Calu3 (cell line): ENCODE results near the gene NLGN1. TPM values are rescaled to one million over a fixed set of nuclear protein-coding genes. Genes with fewer than 3 reads are reported as not detected.

Experiments
- BruUV-seq: library from RNA; stranded (reverse); fragments of 400-500 nt; replicated peaks from 2 replicates; lab custom pipeline; 2021; lab: Mats Ljungman, UMichigan
- CTCF ChIA-PET: fragments of 300-600 bp; sonication (Branson Sonifier 250); formaldehyde crosslinking; loops from one replicate; lab custom pipeline; 2022; ENCODE audit warnings: antibody characterized with exemption; lab: Charles Lee
- DNase-seq: peaks from one replicate; pipeline ENCODE4 v3.0.0; 2022
- H3K27ac Mint-ChIP-seq: one replicate; pipeline ENCODE4 v1.8.0; 2022; ENCODE audit warnings: mixed read lengths; ENCODE audit not compliant: unreplicated experiment
- H3K27me3 Mint-ChIP-seq: one replicate; pipeline ENCODE4 v1.8.0; 2022; ENCODE audit warnings: mixed read lengths; ENCODE audit not compliant: unreplicated experiment
- H3K36me3 Mint-ChIP-seq: one replicate; pipeline ENCODE4 v1.8.0; 2022; ENCODE audit warnings: mild to moderate bottlenecking, moderate library complexity, mixed read lengths; ENCODE audit not compliant: insufficient read depth, unreplicated experiment
- H3K4me1 Mint-ChIP-seq: one replicate; pipeline ENCODE4 v1.8.0; 2022; ENCODE audit warnings: mild to moderate bottlenecking, low read depth, mixed read lengths; ENCODE audit not compliant: unreplicated experiment
- H3K4me3 Mint-ChIP-seq: one replicate; pipeline ENCODE4 v1.8.0; 2022; ENCODE audit warnings: mild to moderate bottlenecking, low read depth, moderate library complexity, mixed read lengths; ENCODE audit not compliant: unreplicated experiment
- H3K9me3 Mint-ChIP-seq: one replicate; pipeline ENCODE4 v1.8.0; 2022; ENCODE audit warnings: low read depth, mixed read lengths; ENCODE audit not compliant: unreplicated experiment
- intact Hi-C: fragments of 100-400 bp; cut with micrococcal nuclease; formaldehyde crosslinking; loops from one replicate; pipeline ENCODE4 v1.10.0; 2022; ENCODE audit not compliant: unreplicated experiment
- total RNA-seq: library from RNA; stranded (reverse); gene quantifications from 2 replicates; pipeline ENCODE4 v1.2.3, GENCODE V29; 2022
- TF ChIP-seq, protein P1 (sequence below): fragments of 200-600 bp; IDR thresholded peaks from one replicate; pipeline ENCODE4 v1.8.0; 2022; ENCODE audit warnings: antibody characterized with exemption; ENCODE audit not compliant: unreplicated experiment

NLGN1 gene
- total RNA-seq, 1 experiment from 2014 or later, result 2.6 TPM

DNA sequence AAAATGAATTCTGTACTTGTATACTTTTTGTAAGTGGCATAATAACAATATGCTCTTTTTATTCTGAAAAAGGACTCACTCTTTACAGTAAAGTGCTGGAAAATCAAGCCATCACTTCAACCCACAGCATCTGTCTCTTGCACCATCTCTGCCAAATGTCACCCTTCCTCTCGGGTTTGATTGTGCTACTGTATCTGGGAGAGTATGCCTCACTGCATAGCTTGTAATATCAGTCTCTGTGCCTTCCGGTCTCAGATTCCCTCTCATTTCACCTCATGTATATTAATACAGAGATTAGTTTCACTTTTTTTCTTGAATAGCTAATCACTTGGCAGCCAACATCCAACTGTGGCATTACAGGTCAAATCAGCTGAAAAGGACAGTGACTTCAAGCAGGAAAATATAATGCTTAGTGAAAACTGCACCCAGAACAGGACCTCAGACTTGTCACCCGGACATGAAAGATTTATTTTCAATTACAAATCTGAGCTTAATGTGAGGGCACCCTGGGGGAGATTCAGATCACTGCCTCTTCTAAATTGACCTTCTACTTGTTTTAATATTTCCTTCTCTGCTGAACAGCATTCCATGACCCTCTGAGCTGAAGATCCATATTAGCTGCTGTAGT lies 855.8 kb downstream of the NLGN1 start:
- CTCF ChIA-PET, result interaction anchor here (0.7 kb wide), 1 partner anchor 374 kb away, joined by 4 read pairs; no protein-coding TSS in a partner anchor
- no peak overlapping the region for H3K4me3 Mint-ChIP-seq
- BruUV-seq, result no TSS peak

GRCh38 chr3:174253940-174254339 lies 856.4 kb downstream of the NLGN1 start:
- H3K27ac Mint-ChIP-seq, result no peak overlapping the region
- H3K4me3 Mint-ChIP-seq, result no peak overlapping the region
- TF ChIP-seq, protein P1, sequence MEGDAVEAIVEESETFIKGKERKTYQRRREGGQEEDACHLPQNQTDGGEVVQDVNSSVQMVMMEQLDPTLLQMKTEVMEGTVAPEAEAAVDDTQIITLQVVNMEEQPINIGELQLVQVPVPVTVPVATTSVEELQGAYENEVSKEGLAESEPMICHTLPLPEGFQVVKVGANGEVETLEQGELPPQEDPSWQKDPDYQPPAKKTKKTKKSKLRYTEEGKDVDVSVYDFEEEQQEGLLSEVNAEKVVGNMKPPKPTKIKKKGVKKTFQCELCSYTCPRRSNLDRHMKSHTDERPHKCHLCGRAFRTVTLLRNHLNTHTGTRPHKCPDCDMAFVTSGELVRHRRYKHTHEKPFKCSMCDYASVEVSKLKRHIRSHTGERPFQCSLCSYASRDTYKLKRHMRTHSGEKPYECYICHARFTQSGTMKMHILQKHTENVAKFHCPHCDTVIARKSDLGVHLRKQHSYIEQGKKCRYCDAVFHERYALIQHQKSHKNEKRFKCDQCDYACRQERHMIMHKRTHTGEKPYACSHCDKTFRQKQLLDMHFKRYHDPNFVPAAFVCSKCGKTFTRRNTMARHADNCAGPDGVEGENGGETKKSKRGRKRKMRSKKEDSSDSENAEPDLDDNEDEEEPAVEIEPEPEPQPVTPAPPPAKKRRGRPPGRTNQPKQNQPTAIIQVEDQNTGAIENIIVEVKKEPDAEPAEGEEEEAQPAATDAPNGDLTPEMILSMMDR, result no peak
- DNase-seq, result no peak
- H3K36me3 Mint-ChIP-seq, result no peaks in the 10 kb centered on the region
- BruUV-seq, result no TSS peak
- no peaks in the 10 kb centered on the region for H3K9me3 Mint-ChIP-seq
- CTCF ChIA-PET, result interaction anchor here (0.7 kb wide), 1 partner anchor 374 kb away, joined by 4 read pairs; no protein-coding TSS in a partner anchor
- intact Hi-C loops, result no loop called here
- H3K4me1 Mint-ChIP-seq, result no peaks in the 10 kb centered on the region
- no peaks in the 10 kb centered on the region for H3K27me3 Mint-ChIP-seq

More for the DNA sequence above, 855.8 kb downstream of the NLGN1 start:
- Mint-ChIP-seq H3K9me3 (no peaks in the 10 kb centered on the region), H3K27me3 (no peaks in the 10 kb centered on the region), H3K27ac (no peak overlapping the region), H3K4me1 (no peaks in the 10 kb centered on the region), H3K36me3 (no peaks in the 10 kb centered on the region)
- DNase-seq, result no peak
- intact Hi-C loops, result no loop called here
- TF ChIP-seq, protein P1, result no peak

DNA sequence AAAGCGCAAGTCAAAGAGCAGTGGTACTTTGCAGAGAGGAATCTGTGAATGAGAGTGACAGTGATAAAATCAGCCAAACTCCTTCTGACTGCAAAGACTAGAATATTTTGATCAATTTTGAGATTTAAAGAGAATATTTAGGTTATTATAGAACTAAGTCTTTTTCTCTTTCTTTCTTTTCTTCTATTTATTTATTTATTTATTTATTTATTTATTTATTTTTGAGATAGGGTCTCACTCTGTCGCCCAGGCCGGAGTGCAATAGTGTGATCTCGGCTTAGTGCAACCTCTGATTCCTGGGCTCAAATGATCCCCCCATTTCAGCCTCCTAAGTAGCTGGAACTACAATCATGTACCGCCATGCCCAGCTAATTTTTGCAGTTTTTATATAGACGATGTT lies 857.9 kb downstream of the NLGN1 start:
- no TSS peak for BruUV-seq
- no peak overlapping the region for H3K4me3 Mint-ChIP-seq
- intact Hi-C loops, result no loop called here

GRCh38 chr3:174266476-174266875 lies 868.9 kb downstream of the NLGN1 start:
- intact Hi-C loops, result no loop called here
- TF ChIP-seq, protein P1, result no peak

More for the DNA sequence above, 857.9 kb downstream of the NLGN1 start:
- H3K9me3 Mint-ChIP-seq, result no peaks in the 10 kb centered on the region
- TF ChIP-seq, protein P1, result no peak
- no peaks in the 10 kb centered on the region for H3K36me3 Mint-ChIP-seq
- H3K27me3 Mint-ChIP-seq, result no peaks in the 10 kb centered on the region
- no peak for DNase-seq
- CTCF ChIA-PET, result interaction anchor here (0.6 to 0.7 kb wide), 2 partner anchors 20 to 394 kb away, joined by 3 to 8 read pairs; no protein-coding TSS in a partner anchor
- H3K4me1 Mint-ChIP-seq, result no peaks in the 10 kb centered on the region
- H3K27ac Mint-ChIP-seq, result no peak overlapping the region

More at GRCh38 chr3:174266476-174266875, 868.9 kb downstream of the NLGN1 start:
- CTCF ChIA-PET, result no interaction called here
- Mint-ChIP-seq H3K36me3 (no peaks in the 10 kb centered on the region), H3K27me3 (no peaks in the 10 kb centered on the region), H3K4me1 (no peaks in the 10 kb centered on the region), H3K9me3 (no peaks in the 10 kb centered on the region), H3K4me3 (no peak overlapping the region), H3K27ac (no peak overlapping the region)
- no peak for DNase-seq
- no TSS peak for BruUV-seq
